ENCODE measurements around the gene SH3BP2.

- no peak for TF ChIP-seq CTCF (IDR thresholded peaks at IDR 0.05; ENCODE audit: poor library complexity, severe bottlenecking)
- no peak for TF ChIP-seq EP300 (conservative IDR thresholded peaks at IDR 0.05; ENCODE audit: poor library complexity, severe bottlenecking)
- TF ChIP-seq EZH2 (IDR thresholded peaks at IDR 0.05; ENCODE audit: borderline replicate concordance, insufficient read depth, low read length, poor library complexity, severe bottlenecking), result no peak
- TF ChIP-seq SMC3 (conservative IDR thresholded peaks at IDR 0.05; ENCODE audit: poor library complexity), result no peak
- no peak for TF ChIP-seq TAF1 (IDR thresholded peaks at IDR 0.05; ENCODE audit: low read depth)
- no peak for TF ChIP-seq POLR2AphosphoS5 (IDR thresholded peaks at IDR 0.05)
These were observed 55.6 kb downstream of the SH3BP2 start for GRCh38 chr4:2848449-2848848.

Data from neural cell (in vitro differentiated cells).